Thyroid gland (tissue), 4 donors: ENCODE results near the gene RTN4R. TPM values are rescaled to one million over a fixed set of nuclear protein-coding genes. Genes with fewer than 3 reads are reported as not detected.

Experiments used
- DNase-seq, 2 donors: peaks; one replicate each; pipeline ENCODE4 v3.0.0-alpha.2; 2019
- H3K27ac ChIP-seq, 3 donors: fragments of 200-600 bp; sonication (generic); 1 replicate in 2 of 3; 2 replicates in 1 of 3; pipeline ENCODE4 v1.5.1; 2016 to 2019; ENCODE audit warnings: mild to moderate bottlenecking in 1 of 3, moderate library complexity in 1 of 3
- H3K27me3 ChIP-seq: fragments of 200-600 bp; sonication (generic); one replicate; pipeline ENCODE4 v1.5.1; 2019
- H3K36me3 ChIP-seq, 2 donors: fragments of 200-600 bp; sonication (generic); one replicate each; pipeline ENCODE4 v1.5.1; 2016 to 2019
- H3K4me1 ChIP-seq, 2 donors: fragments of 200-600 bp; sonication (generic); one replicate each; pipeline ENCODE4 v1.5.1; 2017 to 2019
- H3K4me3 ChIP-seq, 3 donors: fragments of 200-600 bp; sonication (generic); replicated peaks in 1 of 3; 1 replicate in 2 of 3; 2 replicates in 1 of 3; pipeline ENCODE4 v1.5.1; 2016; ENCODE audit warnings: mild to moderate bottlenecking in 1 of 3
- H3K9me3 ChIP-seq: fragments of 200-600 bp; sonication (generic); one replicate; pipeline ENCODE4 v1.5.1; 2017
- POLR2A ChIP-seq, 2 donors: fragments of 450-650 bp; IDR thresholded peaks; one replicate each; pipeline ENCODE4 v1.6.1; 2017; ENCODE audit warnings: antibody characterized with exemption in 2 of 2, mild to moderate bottlenecking in 2 of 2, moderate library complexity in 1 of 2
- WGBS, 2 donors: methylation state at CpG; one replicate each; pipeline ENCODE4 v1.1.5; 2017; 5-methylcytosine and 5-hydroxymethylcytosine counted together
- intact Hi-C: fragments of 100-400 bp; cut with DNase I; formaldehyde crosslinking; loops from one replicate; pipeline ENCODE4 v1.15.1; 2023
- total RNA-seq, 4 donors: library from RNA; depleted of rRNA; stranded (reverse); fragments of >200 nt; gene quantifications; one replicate each; pipeline ENCODE4 v1.2.3, GENCODE V29; 2016
- TF ChIP-seq, protein P1 (sequence below), 6 experiments: fragments of 200-600 bp in 3 of 6; fragments of 450-650 bp in 3 of 6; sonication (generic) in 3 of 6; IDR thresholded peaks; one replicate each; pipeline ENCODE4 v1.5.1; 2016 to 2019; ENCODE audit warnings: antibody characterized with exemption in 6 of 6, mild to moderate bottlenecking in 2 of 6, inconsistent platforms in 1 of 6, moderate library complexity in 1 of 6

Gene RTN4R
- total RNA-seq, 4 donors from 2014 or later = 4.0 to 8.6 (median 5.9) TPM

DNA sequence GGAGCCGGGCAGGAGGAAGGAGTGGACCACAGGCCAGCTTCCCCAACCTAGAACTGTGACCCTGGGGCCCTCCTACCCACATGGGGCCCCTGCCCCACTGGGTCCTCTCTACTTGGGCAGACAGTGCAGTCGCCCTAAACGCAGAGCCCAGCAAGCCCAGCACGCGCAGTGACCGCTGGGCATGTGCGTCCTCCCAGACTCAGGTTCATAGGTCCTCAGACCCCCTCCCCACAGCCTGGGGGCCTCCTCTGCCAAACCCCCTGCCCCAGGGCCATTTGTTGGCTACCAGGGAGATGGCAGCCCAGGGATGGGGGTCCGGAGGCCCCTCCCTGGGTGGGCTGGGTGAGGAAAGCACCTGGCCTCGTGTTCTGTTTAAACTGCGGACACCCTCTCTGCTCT lies 23.9 kb downstream of the RTN4R start:
- H3K27ac ChIP-seq = no peak overlapping the region
- H3K36me3 ChIP-seq = no peaks in the 10 kb centered on the region
- no peak for TF ChIP-seq POLR2A (IDR thresholded peaks at IDR 0.05)
- TF ChIP-seq, protein P1, sequence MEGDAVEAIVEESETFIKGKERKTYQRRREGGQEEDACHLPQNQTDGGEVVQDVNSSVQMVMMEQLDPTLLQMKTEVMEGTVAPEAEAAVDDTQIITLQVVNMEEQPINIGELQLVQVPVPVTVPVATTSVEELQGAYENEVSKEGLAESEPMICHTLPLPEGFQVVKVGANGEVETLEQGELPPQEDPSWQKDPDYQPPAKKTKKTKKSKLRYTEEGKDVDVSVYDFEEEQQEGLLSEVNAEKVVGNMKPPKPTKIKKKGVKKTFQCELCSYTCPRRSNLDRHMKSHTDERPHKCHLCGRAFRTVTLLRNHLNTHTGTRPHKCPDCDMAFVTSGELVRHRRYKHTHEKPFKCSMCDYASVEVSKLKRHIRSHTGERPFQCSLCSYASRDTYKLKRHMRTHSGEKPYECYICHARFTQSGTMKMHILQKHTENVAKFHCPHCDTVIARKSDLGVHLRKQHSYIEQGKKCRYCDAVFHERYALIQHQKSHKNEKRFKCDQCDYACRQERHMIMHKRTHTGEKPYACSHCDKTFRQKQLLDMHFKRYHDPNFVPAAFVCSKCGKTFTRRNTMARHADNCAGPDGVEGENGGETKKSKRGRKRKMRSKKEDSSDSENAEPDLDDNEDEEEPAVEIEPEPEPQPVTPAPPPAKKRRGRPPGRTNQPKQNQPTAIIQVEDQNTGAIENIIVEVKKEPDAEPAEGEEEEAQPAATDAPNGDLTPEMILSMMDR (IDR thresholded peaks at IDR 0.05) = no peak
- H3K9me3 ChIP-seq = no peaks in the 10 kb centered on the region
- H3K4me3 ChIP-seq = no peak overlapping the region
- DNase-seq = no peak
- intact Hi-C loops = no loop called here
- WGBS, 2 donors = 42 to 92% methylated on average over 1 to 3 of the region's 10 CpGs
- peaks cover 11 to 33% of the 10 kb centered on the region in 2 donors for H3K4me1 ChIP-seq
- H3K27me3 ChIP-seq = no peaks in the 10 kb centered on the region

DNA sequence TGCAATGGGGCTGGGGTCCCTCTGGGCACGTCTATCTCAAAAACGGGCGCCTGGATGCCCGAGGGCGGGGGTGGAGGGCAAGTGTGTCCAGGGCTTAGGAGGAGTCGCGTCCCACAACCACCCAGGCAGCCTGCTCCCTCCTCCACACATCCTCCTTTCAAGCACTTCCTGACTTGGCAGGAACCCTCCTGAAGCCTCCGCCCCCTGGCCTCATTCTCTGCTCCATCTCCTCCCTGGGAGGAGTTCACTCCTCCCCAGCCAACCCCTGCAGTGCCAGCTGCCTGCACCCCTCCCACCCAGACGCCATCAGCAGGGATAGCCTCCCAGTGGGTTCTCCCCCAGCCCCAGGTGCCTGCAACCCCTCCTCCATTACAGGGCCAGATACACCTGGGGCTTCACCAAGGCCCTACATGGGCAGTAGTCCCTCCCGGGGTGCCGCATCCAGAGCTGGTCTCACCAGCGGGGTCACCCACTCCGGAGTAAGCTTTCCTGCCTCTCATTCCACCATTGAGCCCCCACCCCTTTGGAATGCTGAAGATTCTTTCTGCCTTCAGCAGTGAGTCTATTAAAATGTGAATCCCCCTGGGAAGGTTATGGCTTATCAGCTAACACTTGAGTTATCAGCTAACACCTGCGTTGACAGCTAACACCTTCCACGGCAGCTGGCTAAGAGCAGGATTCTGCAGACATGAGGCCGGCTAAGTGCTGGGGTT lies 24.4 kb downstream of the RTN4R start:
- Histone ChIP-seq H3K4me3 (peak overlapping the region in 1 of 3 donors; percentile 17), H3K9me3 (no peaks in the 10 kb centered on the region), H3K27ac (peak overlapping the region in 2 of 3 donors; percentile 41 to 57), H3K27me3 (no peaks in the 10 kb centered on the region), H3K36me3 (no peaks in the 10 kb centered on the region), H3K4me1 (peaks cover 8 to 33% of the 10 kb centered on the region in 2 donors)
- WGBS, 2 donors = 4 to 25% methylated on average over 9 to 16 of the region's 16 CpGs
- peak; percentile 92 to 93 for DNase-seq
- intact Hi-C loops = no loop called here
- TF ChIP-seq POLR2A (IDR thresholded peaks at IDR 0.05) = peak in 1 of 2 donors; percentile 50
- TF ChIP-seq, protein P1 (IDR thresholded peaks at IDR 0.05) = no peak

DNA sequence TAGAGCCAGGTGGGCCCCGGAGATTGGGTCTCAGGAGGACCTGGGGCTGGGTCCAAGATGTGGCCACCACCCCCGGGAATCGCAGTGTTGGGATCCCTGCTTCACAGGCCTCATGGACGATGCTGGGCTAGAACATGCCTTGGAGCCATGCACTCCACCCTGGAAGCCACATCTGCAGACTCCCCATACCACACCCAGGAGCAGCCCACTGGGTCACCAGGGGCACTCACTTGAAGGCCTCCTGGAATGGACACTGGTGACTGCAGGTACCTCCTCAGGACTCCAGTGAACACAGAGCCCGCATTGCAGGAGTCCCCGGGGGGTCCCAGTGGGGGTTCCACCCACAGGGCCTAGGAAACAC lies 25.0 kb downstream of the RTN4R start:
- DNase-seq = no peak
- Histone ChIP-seq H3K9me3 (no peaks in the 10 kb centered on the region), H3K4me1 (peaks cover 8 to 33% of the 10 kb centered on the region in 2 donors), H3K36me3 (no peaks in the 10 kb centered on the region), H3K27ac (peak overlapping the region in 2 of 3 donors; percentile 41 to 57), H3K27me3 (no peaks in the 10 kb centered on the region), H3K4me3 (peak overlapping the region in 1 of 3 donors; percentile 17)
- intact Hi-C loops = no loop called here
- TF ChIP-seq POLR2A (IDR thresholded peaks at IDR 0.05) = no peak
- TF ChIP-seq, protein P1 (IDR thresholded peaks at IDR 0.05) = no peak
- WGBS, 2 donors = 90 to 92% methylated on average over 2 to 4 of the region's 6 CpGs

DNA sequence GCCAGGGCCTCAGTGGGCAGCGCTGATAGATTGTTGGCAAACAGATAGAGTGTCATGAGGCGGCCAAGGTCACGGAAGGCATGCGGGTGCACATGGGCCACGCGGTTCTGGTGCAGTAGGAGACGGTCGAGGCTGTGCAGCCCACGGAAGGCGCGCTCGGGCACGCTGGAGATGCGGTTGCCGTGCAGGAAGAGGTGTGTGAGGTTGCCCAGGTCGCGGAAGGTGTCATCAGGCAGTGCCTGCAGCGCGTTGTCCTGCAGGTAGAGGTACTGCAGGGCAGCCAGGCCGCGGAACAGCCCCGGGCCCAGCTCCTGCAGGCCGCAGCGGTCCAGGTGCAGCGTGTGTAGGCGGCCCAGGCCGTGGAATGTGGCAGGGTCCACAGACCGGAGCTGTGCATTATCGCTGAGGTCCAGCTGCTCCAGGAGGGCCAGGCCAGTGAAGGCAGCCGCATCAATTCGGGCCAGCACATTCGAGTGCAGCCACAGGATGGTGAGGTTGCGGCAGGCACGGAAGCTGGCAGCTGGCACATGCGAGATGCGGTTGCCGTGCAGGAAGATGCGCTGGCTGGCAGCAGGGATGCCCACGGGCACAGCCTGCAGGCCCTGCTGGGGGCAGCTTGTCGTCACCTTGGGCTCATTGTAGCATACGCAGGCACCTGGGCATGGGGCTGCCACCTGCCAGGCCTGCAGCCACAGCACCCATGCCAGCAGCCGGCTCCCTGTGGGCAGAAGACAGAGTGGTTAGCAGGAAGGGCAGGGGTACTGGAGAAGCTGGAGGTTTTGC lies 25.5 kb downstream of the RTN4R start:
- DNase-seq = no peak
- Histone ChIP-seq H3K4me1 (peaks cover 8 to 33% of the 10 kb centered on the region in 2 donors), H3K36me3 (no peaks in the 10 kb centered on the region), H3K4me3 (no peak overlapping the region), H3K27ac (peak overlapping the region in 1 of 3 donors; percentile 41), H3K27me3 (no peaks in the 10 kb centered on the region), H3K9me3 (no peaks in the 10 kb centered on the region)
- WGBS, 2 donors = 97% methylated on average over 40 of the region's 42 CpGs
- TF ChIP-seq, protein P1 (IDR thresholded peaks at IDR 0.05) = no peak
- TF ChIP-seq POLR2A (IDR thresholded peaks at IDR 0.05) = no peak
- intact Hi-C loops = no loop called here
